Type B pancreatic cell (in vitro differentiated cells): Measurements from ENCODE around the gene PACS2. TPM values are rescaled to one million over a fixed set of nuclear protein-coding genes. Genes with fewer than 3 reads are reported as not detected.
"Not testable (repeated sequence)": the region's sequence is repeated elsewhere in the genome, so short reads cannot be mapped to it uniquely, and the experiment has no call there.

Experiments used
- DNase-seq: peaks from one replicate; pipeline ENCODE4 v3.0.0; 2021; ENCODE audit warnings: mixed read lengths; ENCODE audit not compliant: unreplicated experiment; ENCODE audit errors: extremely low spot score
- H3K27ac Mint-ChIP-seq: 2 replicates; pipeline ENCODE4 v1.8.0; 2021; ENCODE audit warnings: mild to moderate bottlenecking, mixed read lengths
- H3K27me3 Mint-ChIP-seq: 2 replicates; pipeline ENCODE4 v1.8.0; 2021; ENCODE audit warnings: mixed read lengths
- H3K36me3 Mint-ChIP-seq: 2 replicates; pipeline ENCODE4 v1.8.0; 2021; ENCODE audit warnings: mixed read lengths
- H3K4me1 Mint-ChIP-seq: one replicate; pipeline ENCODE4 v1.8.0; 2021; ENCODE audit warnings: mixed read lengths; ENCODE audit not compliant: unreplicated experiment
- H3K4me3 Mint-ChIP-seq: 2 replicates; pipeline ENCODE4 v1.8.0; 2021; ENCODE audit warnings: mild to moderate bottlenecking, mixed read lengths
- H3K9me3 Mint-ChIP-seq: 2 replicates; pipeline ENCODE4 v1.8.0; 2021; ENCODE audit warnings: mixed read lengths
- CTCF ChIP-seq: fragments of 200-600 bp; sonication (generic); conservative IDR thresholded peaks from 2 replicates; pipeline ENCODE4 v1.5.0; 2021; ENCODE audit warnings: antibody characterized with exemption, mild to moderate bottlenecking
- total RNA-seq: library from RNA; stranded (reverse); gene quantifications from 2 replicates; pipeline ENCODE4 v1.2.1, GENCODE V29; 2021; ENCODE audit warnings: low replicate concordance

Gene PACS2
- total RNA-seq, 1 donor from 2014 or later = 101 TPM

GRCh38 chr14:105333020-105333490 is 18.5 kb downstream of the PACS2 start:
- H3K4me3 Mint-ChIP-seq = no peak overlapping the region
- no peak for TF ChIP-seq CTCF
- H3K4me1 Mint-ChIP-seq = peaks cover 16% of the 10 kb centered on the region
- H3K27me3 Mint-ChIP-seq = no peaks in the 10 kb centered on the region
- peaks cover 5% of the 10 kb centered on the region for H3K36me3 Mint-ChIP-seq
- DNase-seq = no peak
- H3K9me3 Mint-ChIP-seq = no peaks in the 10 kb centered on the region
- no peak overlapping the region for H3K27ac Mint-ChIP-seq

GRCh38 chr14:105333613-105334364 is 19.2 kb downstream of the PACS2 start:
- Mint-ChIP-seq H3K4me3 (no peak overlapping the region), H3K27ac (no peak overlapping the region), H3K27me3 (no peaks in the 10 kb centered on the region), H3K36me3 (peaks cover 5% of the 10 kb centered on the region), H3K4me1 (peaks cover 10% of the 10 kb centered on the region), H3K9me3 (no peaks in the 10 kb centered on the region)
- no peak for DNase-seq
- TF ChIP-seq CTCF = no peak

- H3K4me1 Mint-ChIP-seq = peaks cover 5% of the 10 kb centered on the region
- H3K4me3 Mint-ChIP-seq = no peak overlapping the region
- no peak for TF ChIP-seq CTCF
- H3K36me3 Mint-ChIP-seq = peaks cover 5% of the 10 kb centered on the region
- no peak for DNase-seq
- H3K27ac Mint-ChIP-seq = no peak overlapping the region
- H3K27me3 Mint-ChIP-seq = no peaks in the 10 kb centered on the region
- no peaks in the 10 kb centered on the region for H3K9me3 Mint-ChIP-seq
These were observed 20.1 kb downstream of the PACS2 start for GRCh38 chr14:105334383-105335230.

- not testable (repeated sequence) for H3K27me3 Mint-ChIP-seq, H3K4me1 Mint-ChIP-seq, H3K27ac Mint-ChIP-seq, H3K9me3 Mint-ChIP-seq, H3K36me3 Mint-ChIP-seq, H3K4me3 Mint-ChIP-seq, DNase-seq
These were observed 20.6 kb downstream of the PACS2 start for GRCh38 chr14:105335231-105335542.

- Mint-ChIP-seq H3K27me3 (no peaks in the 10 kb centered on the region), H3K9me3 (no peaks in the 10 kb centered on the region), H3K27ac (no peak overlapping the region), H3K36me3 (peaks cover 5% of the 10 kb centered on the region), H3K4me1 (peaks cover 5% of the 10 kb centered on the region), H3K4me3 (no peak overlapping the region)
- TF ChIP-seq CTCF = no peak
- no peak for DNase-seq
These were observed 21.4 kb downstream of the PACS2 start for GRCh38 chr14:105335735-105336476.
